ENCODE results near the gene BBS7.

DNA sequence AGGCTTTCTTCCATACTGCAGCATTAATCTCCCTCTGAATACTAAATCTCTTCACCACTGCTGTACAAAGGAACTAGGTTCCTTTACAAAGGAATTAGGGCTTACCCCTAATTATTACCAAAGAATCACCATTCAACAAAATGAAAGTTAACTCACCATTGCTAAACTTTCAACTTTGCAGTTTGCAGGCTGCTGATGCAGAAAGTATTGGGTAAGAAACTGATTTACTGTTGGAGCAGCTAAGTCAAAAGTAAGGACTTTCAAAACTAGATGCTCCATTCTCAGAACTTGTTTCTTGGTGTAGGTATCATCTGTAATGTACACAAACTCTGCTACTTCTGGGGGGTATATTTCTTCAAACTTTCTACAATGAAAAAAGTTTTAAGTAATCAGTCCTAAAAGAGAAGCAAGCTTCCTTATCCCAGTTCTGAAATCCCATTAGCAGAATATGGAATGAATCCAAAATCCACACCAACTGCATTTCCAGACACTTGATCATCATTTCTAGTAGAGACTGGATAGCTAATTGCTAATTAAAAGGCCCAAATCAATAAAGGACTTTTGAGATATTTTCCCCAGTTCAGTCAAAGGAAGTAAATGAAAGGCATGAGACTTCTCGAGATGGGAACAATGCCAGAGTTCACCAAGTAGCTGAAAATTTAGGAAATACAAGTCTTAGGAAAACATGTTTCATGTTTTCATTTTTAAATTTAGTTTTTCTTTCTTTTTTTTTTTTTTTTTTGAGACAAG, 50.9 kb downstream of the BBS7 start:
- TF ChIP-seq EZH2 (IDR thresholded peaks at IDR 0.05; ENCODE audit: borderline replicate concordance, low read length): no peak
- TF ChIP-seq, protein P1, sequence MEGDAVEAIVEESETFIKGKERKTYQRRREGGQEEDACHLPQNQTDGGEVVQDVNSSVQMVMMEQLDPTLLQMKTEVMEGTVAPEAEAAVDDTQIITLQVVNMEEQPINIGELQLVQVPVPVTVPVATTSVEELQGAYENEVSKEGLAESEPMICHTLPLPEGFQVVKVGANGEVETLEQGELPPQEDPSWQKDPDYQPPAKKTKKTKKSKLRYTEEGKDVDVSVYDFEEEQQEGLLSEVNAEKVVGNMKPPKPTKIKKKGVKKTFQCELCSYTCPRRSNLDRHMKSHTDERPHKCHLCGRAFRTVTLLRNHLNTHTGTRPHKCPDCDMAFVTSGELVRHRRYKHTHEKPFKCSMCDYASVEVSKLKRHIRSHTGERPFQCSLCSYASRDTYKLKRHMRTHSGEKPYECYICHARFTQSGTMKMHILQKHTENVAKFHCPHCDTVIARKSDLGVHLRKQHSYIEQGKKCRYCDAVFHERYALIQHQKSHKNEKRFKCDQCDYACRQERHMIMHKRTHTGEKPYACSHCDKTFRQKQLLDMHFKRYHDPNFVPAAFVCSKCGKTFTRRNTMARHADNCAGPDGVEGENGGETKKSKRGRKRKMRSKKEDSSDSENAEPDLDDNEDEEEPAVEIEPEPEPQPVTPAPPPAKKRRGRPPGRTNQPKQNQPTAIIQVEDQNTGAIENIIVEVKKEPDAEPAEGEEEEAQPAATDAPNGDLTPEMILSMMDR (IDR thresholded peaks at IDR 0.05; ENCODE audit: low read length): no peak

Measured in OCI-LY1 (cell line).